PFSK-1 (cell line): ENCODE measurements around the gene PHF20.

Experiments
- FOXP2 ChIP-seq: optimal IDR thresholded peaks from 2 replicates; pipeline ENCODE3; 2011; ENCODE audit warnings: borderline replicate concordance, control low read depth, inconsistent platforms; ENCODE audit not compliant: insufficient read depth; ENCODE audit errors: extremely low read length, extremely low read depth
- POLR2AphosphoS5 ChIP-seq: IDR thresholded peaks from 2 replicates; pipeline ENCODE4 v1.6.1; 2012; ENCODE audit warnings: low read depth, mild to moderate bottlenecking, control low read depth, low read length, moderate library complexity
- REST ChIP-seq, 2 experiments: IDR thresholded peaks; 2 replicates each; pipeline versions ENCODE4 v1.6.1 to v1.8.0; 2011 to 2012; ENCODE audit warnings: low read depth in 2 of 2, low read length in 2 of 2, control low read depth in 1 of 2, inconsistent platforms in 1 of 2, mild to moderate bottlenecking in 1 of 2, moderate library complexity in 1 of 2; ENCODE audit not compliant: insufficient read depth in 1 of 2
- SIN3A ChIP-seq: IDR thresholded peaks from 2 replicates; pipeline ENCODE4 v1.6.1; 2012; ENCODE audit warnings: mild to moderate bottlenecking, low read length, moderate library complexity, borderline replicate concordance; ENCODE audit not compliant: insufficient read depth
- TAF1 ChIP-seq: IDR thresholded peaks from 2 replicates; pipeline ENCODE4 v1.6.1; 2012; ENCODE audit warnings: low read length, control low read depth, borderline replicate concordance; ENCODE audit not compliant: insufficient read depth

Gene PHF20

GRCh38 chr20:35907017-35907701 is 135.3 kb downstream of the PHF20 start:
- TF ChIP-seq TAF1 (no peak), FOXP2 (no peak), REST (IDR thresholded peaks at IDR 0.05; ENCODE audit: insufficient read depth in 1 of 2, low read depth in 2 of 2, low read length in 2 of 2) (no peak), SIN3A (no peak), POLR2AphosphoS5 (no peak)

GRCh38 chr20:35908007-35908406 is 136.2 kb downstream of the PHF20 start:
- no peak for TF ChIP-seq SIN3A
- no peak for TF ChIP-seq TAF1
- TF ChIP-seq FOXP2, result no peak
- TF ChIP-seq POLR2AphosphoS5, result no peak
- no peak for TF ChIP-seq REST (IDR thresholded peaks at IDR 0.05; ENCODE audit: insufficient read depth in 1 of 2, low read depth in 2 of 2, low read length in 2 of 2)

GRCh38 chr20:35909176-35909575 is 137.4 kb downstream of the PHF20 start:
- no peak for TF ChIP-seq TAF1
- TF ChIP-seq REST (IDR thresholded peaks at IDR 0.05; ENCODE audit: insufficient read depth in 1 of 2, low read depth in 2 of 2, low read length in 2 of 2), result no peak
- no peak for TF ChIP-seq FOXP2
- no peak for TF ChIP-seq SIN3A
- TF ChIP-seq POLR2AphosphoS5, result no peak

- TF ChIP-seq REST (IDR thresholded peaks at IDR 0.05; ENCODE audit: insufficient read depth in 1 of 2, low read depth in 2 of 2, low read length in 2 of 2), result no peak
- TF ChIP-seq TAF1, result no peak
Measured at GRCh38 chr20:35909796-35910195, 138.0 kb downstream of the PHF20 start.

GRCh38 chr20:35910254-35910653 is 138.4 kb downstream of the PHF20 start:
- TF ChIP-seq FOXP2 (no peak), TAF1 (no peak), REST (IDR thresholded peaks at IDR 0.05; ENCODE audit: insufficient read depth in 1 of 2, low read depth in 2 of 2, low read length in 2 of 2) (no peak), SIN3A (no peak), POLR2AphosphoS5 (no peak)
